Neural progenitor cell (in vitro differentiated cells): Measurements from ENCODE around the gene C2CD2L. TPM values are rescaled to one million over a fixed set of nuclear protein-coding genes. Genes with fewer than 3 reads are reported as not detected.

Experiments
- DNase-seq: peaks from one replicate; pipeline ENCODE4 v3.0.0-alpha.2; 2016; ENCODE audit warnings: low spot score
- H2AFZ ChIP-seq: fragments of 200-600 bp; sonication (generic); replicated peaks from 2 replicates; pipeline ENCODE4 v1.6.1; 2016; ENCODE audit warnings: antibody characterized with exemption
- H3F3A ChIP-seq: fragments of 200-600 bp; sonication (generic); 2 replicates; pipeline ENCODE4 v1.6.1; 2016; ENCODE audit warnings: antibody characterized with exemption, low read depth
- H3K27ac ChIP-seq: fragments of 200-600 bp; sonication (generic); 2 replicates; pipeline ENCODE4 v1.5.1; 2016; ENCODE audit warnings: mild to moderate bottlenecking
- H3K27me3 ChIP-seq: fragments of 200-600 bp; sonication (generic); 2 replicates; pipeline ENCODE4 v1.6.1; 2016; ENCODE audit warnings: mild to moderate bottlenecking, moderate library complexity
- H3K36me3 ChIP-seq: fragments of 200-600 bp; sonication (generic); 2 replicates; pipeline ENCODE4 v1.5.1; 2016
- H3K4me1 ChIP-seq: fragments of 200-600 bp; sonication (generic); 2 replicates; pipeline ENCODE4 v1.6.1; 2016; ENCODE audit warnings: mixed run types
- H3K4me2 ChIP-seq: fragments of 200-600 bp; sonication (generic); 2 replicates; pipeline ENCODE4 v1.6.1; 2016
- H3K4me3 ChIP-seq: fragments of 200-600 bp; sonication (generic); 2 replicates; pipeline ENCODE4 v1.5.1; 2016
- H3K79me2 ChIP-seq: fragments of 200-600 bp; sonication (generic); 2 replicates; pipeline ENCODE4 v1.6.1; 2016; ENCODE audit warnings: low read depth
- H3K9ac ChIP-seq: fragments of 200-600 bp; sonication (generic); 2 replicates; pipeline ENCODE4 v1.6.1; 2016
- H3K9me3 ChIP-seq: fragments of 200-600 bp; sonication (generic); 2 replicates; pipeline ENCODE4 v1.5.1; 2016; ENCODE audit warnings: low read depth
- H4K20me1 ChIP-seq: fragments of 200-600 bp; sonication (generic); 2 replicates; pipeline ENCODE4 v1.6.1; 2016; ENCODE audit warnings: low read depth
- H3K27ac Mint-ChIP-seq: 3 replicates; pipeline ENCODE4 v1.8.0; 2021; ENCODE audit warnings: mixed read lengths
- H3K27me3 Mint-ChIP-seq: 2 replicates; pipeline ENCODE4 v1.8.0; 2022; ENCODE audit warnings: low read depth, mild to moderate bottlenecking, inconsistent platforms, moderate library complexity, mixed read lengths; ENCODE audit not compliant: insufficient read depth
- H3K36me3 Mint-ChIP-seq: 3 replicates; pipeline ENCODE4 v1.8.0; 2021; ENCODE audit warnings: mixed read lengths
- H3K4me1 Mint-ChIP-seq: 3 replicates; pipeline ENCODE4 v1.8.0; 2021; ENCODE audit warnings: mixed read lengths
- H3K4me3 Mint-ChIP-seq: 3 replicates; pipeline ENCODE4 v1.8.0; 2021; ENCODE audit warnings: mild to moderate bottlenecking, moderate library complexity, mixed read lengths
- H3K9me3 Mint-ChIP-seq: 3 replicates; pipeline ENCODE4 v1.8.0; 2020; ENCODE audit warnings: mixed read lengths
- EZH2 ChIP-seq: fragments of 200-600 bp; sonication (generic); IDR thresholded peaks from 2 replicates; pipeline ENCODE4 v1.6.1; 2017; ENCODE audit warnings: antibody characterized with exemption, mild to moderate bottlenecking, moderate library complexity
- EZH2phosphoT487 ChIP-seq: fragments of 200-600 bp; sonication (generic); IDR thresholded peaks from 2 replicates; pipeline ENCODE4 v1.6.1; 2017; ENCODE audit warnings: antibody characterized with exemption
- total RNA-seq: library from RNA; depleted of rRNA; stranded (reverse); fragments of >200 nt; gene quantifications from 2 replicates; pipeline ENCODE4 v1.2.3, GENCODE V29; 2015; ENCODE audit warnings: low replicate concordance
- TF ChIP-seq, protein P1 (sequence below): fragments of 200-600 bp; sonication (generic); IDR thresholded peaks from 2 replicates; pipeline ENCODE4 v1.5.1; 2017; ENCODE audit warnings: antibody characterized with exemption, mild to moderate bottlenecking

The C2CD2L gene
- total RNA-seq, 1 donor from 2014 or later: 1.5 TPM

DNA sequence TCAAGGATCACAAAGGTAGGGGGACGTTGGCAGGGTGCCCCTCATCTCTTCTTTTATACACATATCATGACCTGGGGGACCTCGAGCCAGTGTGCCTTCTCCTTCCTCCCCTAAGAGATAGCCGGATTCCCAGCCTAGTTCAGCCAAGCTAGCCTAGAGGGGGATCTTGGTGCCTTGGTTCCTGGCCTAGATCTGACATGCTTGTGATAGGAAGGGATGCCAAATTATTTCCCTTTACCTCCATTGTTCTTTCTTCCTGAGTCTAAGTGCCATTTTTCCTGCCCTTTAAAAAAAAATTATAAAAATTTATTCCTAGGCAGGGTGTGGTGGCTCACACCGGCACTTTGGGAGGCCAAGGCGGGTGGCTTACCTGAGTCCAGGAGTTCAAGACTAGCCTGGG, 7.2 kb downstream of the C2CD2L start:
- H3K4me1 ChIP-seq: no peaks in the 10 kb centered on the region
- H2AFZ ChIP-seq: no peak overlapping the region
- no peak overlapping the region for H3K4me2 ChIP-seq
- Mint-ChIP-seq H3K9me3 (no peaks in the 10 kb centered on the region), H3K36me3 (peaks cover 8% of the 10 kb centered on the region), H3K4me3 (no peak overlapping the region), H3K27me3 (no peaks in the 10 kb centered on the region), H3K27ac (no peak overlapping the region), H3K4me1 (no peaks in the 10 kb centered on the region)
- no peaks in the 10 kb centered on the region for H3K36me3 ChIP-seq
- H3F3A ChIP-seq: peaks cover 10% of the 10 kb centered on the region
- no peak for TF ChIP-seq EZH2phosphoT487
- TF ChIP-seq, protein P1, sequence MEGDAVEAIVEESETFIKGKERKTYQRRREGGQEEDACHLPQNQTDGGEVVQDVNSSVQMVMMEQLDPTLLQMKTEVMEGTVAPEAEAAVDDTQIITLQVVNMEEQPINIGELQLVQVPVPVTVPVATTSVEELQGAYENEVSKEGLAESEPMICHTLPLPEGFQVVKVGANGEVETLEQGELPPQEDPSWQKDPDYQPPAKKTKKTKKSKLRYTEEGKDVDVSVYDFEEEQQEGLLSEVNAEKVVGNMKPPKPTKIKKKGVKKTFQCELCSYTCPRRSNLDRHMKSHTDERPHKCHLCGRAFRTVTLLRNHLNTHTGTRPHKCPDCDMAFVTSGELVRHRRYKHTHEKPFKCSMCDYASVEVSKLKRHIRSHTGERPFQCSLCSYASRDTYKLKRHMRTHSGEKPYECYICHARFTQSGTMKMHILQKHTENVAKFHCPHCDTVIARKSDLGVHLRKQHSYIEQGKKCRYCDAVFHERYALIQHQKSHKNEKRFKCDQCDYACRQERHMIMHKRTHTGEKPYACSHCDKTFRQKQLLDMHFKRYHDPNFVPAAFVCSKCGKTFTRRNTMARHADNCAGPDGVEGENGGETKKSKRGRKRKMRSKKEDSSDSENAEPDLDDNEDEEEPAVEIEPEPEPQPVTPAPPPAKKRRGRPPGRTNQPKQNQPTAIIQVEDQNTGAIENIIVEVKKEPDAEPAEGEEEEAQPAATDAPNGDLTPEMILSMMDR: no peak
- TF ChIP-seq EZH2: no peak
- H3K27me3 ChIP-seq: no peaks in the 10 kb centered on the region
- no peak overlapping the region for H3K4me3 ChIP-seq
- no peak for DNase-seq
- H3K9me3 ChIP-seq: no peaks in the 10 kb centered on the region
- H3K79me2 ChIP-seq: no peaks in the 10 kb centered on the region
- H3K27ac ChIP-seq: no peak overlapping the region
- H3K9ac ChIP-seq: no peak overlapping the region
- H4K20me1 ChIP-seq: no peaks in the 10 kb centered on the region

DNA sequence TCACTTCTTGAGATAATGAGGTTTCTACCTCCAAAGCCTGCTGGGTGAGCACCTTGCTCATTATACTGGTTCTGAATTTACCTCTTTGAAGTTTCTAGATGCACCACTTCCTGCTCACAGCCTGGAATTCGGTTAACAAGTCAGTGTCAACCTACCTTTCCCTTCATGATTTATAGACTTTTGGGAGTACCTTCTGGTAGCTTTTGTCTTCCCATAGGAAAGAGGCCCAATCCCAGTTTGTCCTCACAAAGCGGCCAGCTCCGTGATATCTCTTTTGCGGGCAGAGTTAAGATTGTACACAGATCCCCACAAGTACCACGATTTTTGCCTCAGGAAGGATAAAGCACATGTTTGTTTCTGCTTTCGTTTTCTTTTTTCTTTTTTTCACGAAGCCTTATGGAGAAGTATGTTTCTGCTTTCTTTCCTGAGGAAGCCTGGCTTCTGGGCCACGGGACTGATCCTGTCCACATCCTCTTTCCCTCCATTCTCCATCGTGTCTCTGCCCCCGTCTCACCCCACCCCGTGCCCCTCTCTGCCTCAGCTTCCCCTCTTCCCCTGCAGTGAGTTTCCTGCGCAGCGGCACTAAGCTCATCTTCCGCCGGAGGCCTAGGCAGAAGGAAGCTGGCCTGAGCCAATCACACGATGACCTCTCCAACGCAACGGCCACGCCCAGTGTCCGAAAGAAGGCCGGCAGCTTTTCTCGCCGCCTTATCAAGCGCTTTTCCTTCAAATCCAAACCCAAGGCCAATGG, 8.5 kb downstream of the C2CD2L start:
- H3F3A ChIP-seq: peaks cover 14% of the 10 kb centered on the region
- H3K27ac Mint-ChIP-seq: no peak overlapping the region
- no peak overlapping the region for H3K9ac ChIP-seq
- no peaks in the 10 kb centered on the region for H4K20me1 ChIP-seq
- no peaks in the 10 kb centered on the region for H3K9me3 ChIP-seq
- peaks cover 5% of the 10 kb centered on the region for H3K36me3 Mint-ChIP-seq
- no peaks in the 10 kb centered on the region for H3K9me3 Mint-ChIP-seq
- H3K27ac ChIP-seq: no peak overlapping the region
- peaks cover 4% of the 10 kb centered on the region for H3K4me1 ChIP-seq
- H3K4me1 Mint-ChIP-seq: peaks cover 6% of the 10 kb centered on the region
- H2AFZ ChIP-seq: no peak overlapping the region
- no peaks in the 10 kb centered on the region for H3K79me2 ChIP-seq
- no peak overlapping the region for H3K4me3 Mint-ChIP-seq
- no peak overlapping the region for H3K4me2 ChIP-seq
- no peaks in the 10 kb centered on the region for H3K36me3 ChIP-seq
- no peak overlapping the region for H3K4me3 ChIP-seq
- H3K27me3 ChIP-seq: no peaks in the 10 kb centered on the region
- H3K27me3 Mint-ChIP-seq: peaks cover under 1% of the 10 kb centered on the region
- TF ChIP-seq EZH2 (no peak), EZH2phosphoT487 (no peak)
- TF ChIP-seq, protein P1: no peak
- DNase-seq: no peak

DNA sequence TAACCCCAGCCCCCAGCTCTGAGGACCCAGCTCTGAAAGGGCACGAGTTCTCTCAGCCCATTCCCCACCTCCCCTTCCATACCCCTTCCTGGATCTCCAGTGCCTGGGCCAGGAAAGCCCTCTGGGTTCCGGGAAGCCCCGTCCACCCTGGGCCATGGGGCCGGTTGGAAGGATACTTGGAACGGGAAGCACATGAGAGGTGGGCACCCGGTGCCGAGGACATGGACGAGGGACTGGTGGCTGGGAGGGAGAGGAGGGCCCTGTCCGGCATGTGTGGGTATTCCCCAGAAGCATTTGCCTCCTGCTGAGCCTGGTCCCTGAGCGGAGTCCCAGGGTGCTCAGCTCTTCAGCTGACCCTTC, 9.1 kb downstream of the C2CD2L start:
- no peaks in the 10 kb centered on the region for H3K27me3 ChIP-seq
- Mint-ChIP-seq H3K27me3 (peaks cover 3% of the 10 kb centered on the region), H3K36me3 (peaks cover 5% of the 10 kb centered on the region), H3K4me3 (no peak overlapping the region), H3K9me3 (no peaks in the 10 kb centered on the region), H3K27ac (no peak overlapping the region), H3K4me1 (peaks cover 10% of the 10 kb centered on the region)
- no peak overlapping the region for H3K9ac ChIP-seq
- H3K4me2 ChIP-seq: no peak overlapping the region
- peaks cover 7% of the 10 kb centered on the region for H3K4me1 ChIP-seq
- peaks cover 16% of the 10 kb centered on the region for H3F3A ChIP-seq
- no peaks in the 10 kb centered on the region for H3K9me3 ChIP-seq
- H3K4me3 ChIP-seq: no peak overlapping the region
- no peak overlapping the region for H2AFZ ChIP-seq
- TF ChIP-seq, protein P1: no peak
- no peak for TF ChIP-seq EZH2phosphoT487
- no peaks in the 10 kb centered on the region for H4K20me1 ChIP-seq
- H3K27ac ChIP-seq: no peak overlapping the region
- no peak for DNase-seq
- H3K79me2 ChIP-seq: no peaks in the 10 kb centered on the region
- no peaks in the 10 kb centered on the region for H3K36me3 ChIP-seq
